Hepatocyte (in vitro differentiated cells): ENCODE measurements around the gene C1orf53. TPM values are rescaled to one million over a fixed set of nuclear protein-coding genes. Genes with fewer than 3 reads are reported as not detected.
"Not testable (repeated sequence)": the region's sequence is repeated elsewhere in the genome, so short reads cannot be mapped to it uniquely, and the experiment has no call there.

ENCODE experiments used
- DNase-seq: peaks from one replicate; pipeline ENCODE4 v3.0.0-alpha.2; 2016; ENCODE audit warnings: low spot score
- H2AFZ ChIP-seq: fragments of 200-600 bp; sonication (generic); 2 replicates; pipeline ENCODE4 v1.6.0; 2016; ENCODE audit warnings: antibody characterized with exemption, mild to moderate bottlenecking
- H3K27ac ChIP-seq: fragments of 200-600 bp; sonication (generic); 2 replicates; pipeline ENCODE4 v1.5.1; 2016; ENCODE audit warnings: mild to moderate bottlenecking
- H3K27me3 ChIP-seq: fragments of 200-600 bp; sonication (generic); 2 replicates; pipeline ENCODE4 v1.6.1; 2016
- H3K36me3 ChIP-seq: fragments of 200-600 bp; sonication (generic); replicated peaks from 2 replicates; pipeline ENCODE4 v1.5.1; 2016; ENCODE audit warnings: low read depth; ENCODE audit not compliant: insufficient read depth
- H3K4me1 ChIP-seq: fragments of 200-600 bp; sonication (generic); 2 replicates; pipeline ENCODE4 v1.5.1; 2016; ENCODE audit warnings: mild to moderate bottlenecking, moderate library complexity; ENCODE audit not compliant: insufficient read depth
- H3K4me2 ChIP-seq: fragments of 200-600 bp; sonication (generic); 2 replicates; pipeline ENCODE4 v1.6.0; 2016
- H3K4me3 ChIP-seq: fragments of 200-600 bp; sonication (generic); 2 replicates; pipeline ENCODE4 v1.5.1; 2016; ENCODE audit warnings: mild to moderate bottlenecking
- H3K79me2 ChIP-seq: fragments of 200-600 bp; sonication (generic); 2 replicates; pipeline ENCODE4 v1.6.0; 2017; ENCODE audit warnings: mild to moderate bottlenecking
- H3K9me2 ChIP-seq: fragments of 200-600 bp; sonication (generic); replicated peaks from 2 replicates; pipeline ENCODE4 v1.6.0; 2017; ENCODE audit warnings: mild to moderate bottlenecking; ENCODE audit not compliant: insufficient read depth
- H3K9me3 ChIP-seq: fragments of 200-600 bp; sonication (generic); 2 replicates; pipeline ENCODE4 v1.5.1; 2016; ENCODE audit warnings: low read depth, mild to moderate bottlenecking
- H4K20me1 ChIP-seq: fragments of 200-600 bp; sonication (generic); 2 replicates; pipeline ENCODE4 v1.6.0; 2016; ENCODE audit warnings: mild to moderate bottlenecking; ENCODE audit not compliant: insufficient read depth, poor library complexity, severe bottlenecking
- CTCF ChIP-seq: fragments of 200-600 bp; sonication (generic); IDR thresholded peaks from 2 replicates; pipeline ENCODE4 v1.5.1; 2016; ENCODE audit warnings: antibody characterized with exemption, mild to moderate bottlenecking; ENCODE audit not compliant: poor library complexity
- EZH2 ChIP-seq: fragments of 200-600 bp; sonication (generic); IDR thresholded peaks from 2 replicates; pipeline ENCODE4 v1.6.1; 2016; ENCODE audit warnings: antibody characterized with exemption, mild to moderate bottlenecking, borderline replicate concordance
- EZH2phosphoT487 ChIP-seq: fragments of 200-600 bp; sonication (generic); IDR thresholded peaks from one replicate; pipeline ENCODE4 v1.6.1; 2018; ENCODE audit warnings: antibody characterized with exemption, mild to moderate bottlenecking, low read depth, moderate library complexity; ENCODE audit not compliant: unreplicated experiment, severe bottlenecking
- whole genome bisulfite sequencing: methylation state at CpG from one replicate; pipeline ENCODE4 v1.1.6; 2016; ENCODE audit warnings: low lambda C conversion rate; ENCODE audit errors: missing lambda C conversion rate; 5-methylcytosine and 5-hydroxymethylcytosine counted together
- polyA plus RNA-seq: library from polyadenylated mRNA; unstranded; fragments of >200 nt; fragmentation: Nextera tagmentation; extraction: Ambion mirVana; gene quantifications from 2 replicates; pipeline ENCODE4 v1.2.1, GENCODE V29; 2016
- total RNA-seq: library from RNA; depleted of rRNA; stranded (reverse); fragments of >200 nt; gene quantifications from 2 replicates; pipeline ENCODE4 v1.2.3, GENCODE V29; 2014

Gene C1orf53
- total and polyA plus RNA-seq, 2 experiments from 2014 or later, result 9.0 to 15.7 TPM

- no peak for DNase-seq
- Histone ChIP-seq H4K20me1 (no peaks in the 10 kb centered on the region), H3K9me2 (no peaks in the 10 kb centered on the region), H3K4me3 (no peak overlapping the region), H3K27ac (no peak overlapping the region), H3K36me3 (no peaks in the 10 kb centered on the region), H3K4me2 (no peak overlapping the region), H2AFZ (no peak overlapping the region), H3K9me3 (no peaks in the 10 kb centered on the region), H3K27me3 (no peaks in the 10 kb centered on the region), H3K4me1 (no peaks in the 10 kb centered on the region), H3K79me2 (no peaks in the 10 kb centered on the region)
- TF ChIP-seq EZH2phosphoT487 (no peak), CTCF (no peak), EZH2 (no peak)
These were observed 48.7 kb downstream of the C1orf53 start for GRCh38 chr1:197951089-197951488.

GRCh38 chr1:197951617-197952175 is 49.3 kb downstream of the C1orf53 start:
- no peaks in the 10 kb centered on the region for H3K4me1 ChIP-seq
- no peaks in the 10 kb centered on the region for H4K20me1 ChIP-seq
- H3K27me3 ChIP-seq, result no peaks in the 10 kb centered on the region
- no peaks in the 10 kb centered on the region for H3K79me2 ChIP-seq
- H3K9me3 ChIP-seq, result no peaks in the 10 kb centered on the region
- H3K27ac ChIP-seq, result no peak overlapping the region
- no peak for DNase-seq
- no peak overlapping the region for H3K4me2 ChIP-seq
- no peak overlapping the region for H2AFZ ChIP-seq
- no peak overlapping the region for H3K4me3 ChIP-seq
- H3K9me2 ChIP-seq, result no peaks in the 10 kb centered on the region
- 90% methylated on average over 5 of the region's 5 CpGs for WGBS
- TF ChIP-seq CTCF, result no peak
- TF ChIP-seq EZH2phosphoT487, result no peak
- TF ChIP-seq EZH2, result no peak
- H3K36me3 ChIP-seq, result no peaks in the 10 kb centered on the region

GRCh38 chr1:197953472-197953871 is 51.0 kb downstream of the C1orf53 start:
- H4K20me1 ChIP-seq, H3K9me3 ChIP-seq, H3K4me1 ChIP-seq, H3K79me2 ChIP-seq, H2AFZ ChIP-seq, H3K4me3 ChIP-seq, DNase-seq, H3K36me3 ChIP-seq, H3K27ac ChIP-seq, H3K4me2 ChIP-seq, H3K27me3 ChIP-seq, H3K9me2 ChIP-seq: not testable (repeated sequence)
- WGBS, result 94% methylated on average over 6 of the region's 6 CpGs

- Histone ChIP-seq H3K9me2 (no peaks in the 10 kb centered on the region), H3K27me3 (no peaks in the 10 kb centered on the region), H3K4me2 (no peak overlapping the region), H3K4me3 (no peak overlapping the region), H4K20me1 (no peaks in the 10 kb centered on the region), H3K27ac (no peak overlapping the region), H3K9me3 (no peaks in the 10 kb centered on the region), H3K36me3 (no peaks in the 10 kb centered on the region), H3K4me1 (no peaks in the 10 kb centered on the region), H3K79me2 (no peaks in the 10 kb centered on the region), H2AFZ (no peak overlapping the region)
- 56% methylated on average over 4 of the region's 4 CpGs for WGBS
- peak; percentile 35 for DNase-seq
- TF ChIP-seq EZH2phosphoT487 (no peak), CTCF (no peak), EZH2 (no peak)
These were observed 52.4 kb downstream of the C1orf53 start for GRCh38 chr1:197954718-197955418.
